Measurements from ENCODE around the gene SLC13A3.

The SLC13A3 gene

DNA sequence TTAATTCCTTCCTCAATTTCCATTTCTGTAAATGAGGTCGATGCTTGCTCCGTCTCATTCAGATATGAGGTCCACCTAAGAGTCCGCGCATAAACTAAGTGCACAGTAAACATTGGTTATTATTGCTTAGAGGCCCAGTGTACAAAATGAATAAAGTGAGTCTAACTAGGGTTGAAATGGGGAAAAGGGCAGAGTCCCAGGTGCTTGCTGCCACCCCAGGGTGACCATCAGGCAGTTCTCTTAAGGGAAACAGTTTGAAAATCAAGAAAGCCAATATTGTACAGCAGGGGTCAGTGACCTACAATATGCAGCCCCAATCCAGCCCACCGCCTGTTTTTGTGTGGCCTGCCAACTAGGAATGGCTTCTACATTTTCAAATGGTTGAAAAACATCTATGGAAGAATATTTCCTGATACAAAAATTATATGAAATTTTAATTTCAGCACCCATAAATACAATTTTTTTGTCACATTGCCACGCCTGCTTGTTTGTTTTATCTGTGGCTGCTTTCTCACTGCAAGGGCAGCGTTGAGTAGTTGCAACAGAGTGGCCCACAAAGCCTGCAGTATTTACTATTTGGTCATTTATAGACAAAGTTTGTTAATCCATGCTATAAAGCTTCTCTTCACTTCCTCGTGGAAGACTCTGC, 43.3 kb downstream of the SLC13A3 start:
- H3K9ac ChIP-seq (ENCODE audit: low read length): no peak overlapping the region

GRCh38 chr20:46607191-46607848, 43.9 kb downstream of the SLC13A3 start:
- no peaks in the 10 kb centered on the region for H4K20me1 ChIP-seq (ENCODE audit: low read depth, low read length)
- no peaks in the 10 kb centered on the region for H3K36me3 ChIP-seq (ENCODE audit: low read length)
- no peak overlapping the region for H3K4me3 ChIP-seq (ENCODE audit: insufficient read depth, low read length, poor library complexity, severe bottlenecking)
- H3K27me3 ChIP-seq (ENCODE audit: low read length): no peaks in the 10 kb centered on the region
- no peak overlapping the region for H2AFZ ChIP-seq (ENCODE audit: low read depth, low read length, severe bottlenecking)
- H3K4me2 ChIP-seq (ENCODE audit: low read depth, low read length, poor library complexity, severe bottlenecking): no peak overlapping the region
- no peaks in the 10 kb centered on the region for H3K9me3 ChIP-seq (ENCODE audit: insufficient read depth, low read length)
- H3F3A ChIP-seq (ENCODE audit: insufficient read depth): no peaks in the 10 kb centered on the region
- no peak overlapping the region for H3K27ac ChIP-seq (ENCODE audit: low read depth, low read length)
- H3K9ac ChIP-seq (ENCODE audit: low read length): no peak overlapping the region
- TF ChIP-seq CTCF (IDR thresholded peaks at IDR 0.05; ENCODE audit: insufficient read depth, low read length, poor library complexity, severe bottlenecking): no peak
- no peak for TF ChIP-seq EZH2phosphoT487 (conservative IDR thresholded peaks at IDR 0.05; ENCODE audit: low read length)
- no peaks in the 10 kb centered on the region for H3K9me2 ChIP-seq (replicated peaks; ENCODE audit: insufficient read depth, low read length)
- H3K79me2 ChIP-seq (ENCODE audit: insufficient read depth, low read length): no peaks in the 10 kb centered on the region

More for the DNA sequence above, 43.3 kb downstream of the SLC13A3 start:
- Histone ChIP-seq H3K79me2 (ENCODE audit: insufficient read depth, low read length) (no peaks in the 10 kb centered on the region), H3F3A (ENCODE audit: insufficient read depth) (no peaks in the 10 kb centered on the region), H4K20me1 (ENCODE audit: low read depth, low read length) (no peaks in the 10 kb centered on the region), H3K27ac (ENCODE audit: low read depth, low read length) (no peak overlapping the region), H3K9me3 (ENCODE audit: insufficient read depth, low read length) (no peaks in the 10 kb centered on the region), H3K9me2 (replicated peaks; ENCODE audit: insufficient read depth, low read length) (no peaks in the 10 kb centered on the region), H3K4me2 (ENCODE audit: low read depth, low read length, poor library complexity, severe bottlenecking) (no peak overlapping the region), H3K27me3 (ENCODE audit: low read length) (no peaks in the 10 kb centered on the region), H2AFZ (ENCODE audit: low read depth, low read length, severe bottlenecking) (no peak overlapping the region), H3K36me3 (ENCODE audit: low read length) (no peaks in the 10 kb centered on the region), H3K4me3 (ENCODE audit: insufficient read depth, low read length, poor library complexity, severe bottlenecking) (no peak overlapping the region)
- TF ChIP-seq EZH2phosphoT487 (conservative IDR thresholded peaks at IDR 0.05; ENCODE audit: low read length) (no peak), CTCF (IDR thresholded peaks at IDR 0.05; ENCODE audit: insufficient read depth, low read length, poor library complexity, severe bottlenecking) (no peak)

DNA sequence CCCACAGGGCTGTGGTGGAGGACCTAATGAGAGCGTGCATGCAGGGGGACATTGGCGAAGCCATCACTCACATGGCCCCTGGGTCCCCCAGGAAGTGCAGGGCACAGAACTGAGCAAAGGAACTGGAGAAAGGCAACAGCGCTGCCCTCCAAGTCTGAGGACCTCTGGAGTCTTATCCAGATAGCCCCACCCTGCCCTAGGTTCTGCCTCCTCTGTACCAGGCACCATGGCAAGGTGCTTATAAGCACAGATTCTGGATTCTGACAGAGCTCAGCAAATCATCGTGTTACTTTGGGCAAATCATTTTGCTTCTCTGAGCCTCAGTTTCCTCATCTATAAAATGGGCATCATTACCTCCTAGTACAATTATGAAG, 44.5 kb downstream of the SLC13A3 start:
- H3K9ac ChIP-seq (ENCODE audit: low read length): no peak overlapping the region
- H3K9me3 ChIP-seq (ENCODE audit: insufficient read depth, low read length): no peaks in the 10 kb centered on the region
- H3K27me3 ChIP-seq (ENCODE audit: low read length): no peaks in the 10 kb centered on the region
- H4K20me1 ChIP-seq (ENCODE audit: low read depth, low read length): no peaks in the 10 kb centered on the region
- H3F3A ChIP-seq (ENCODE audit: insufficient read depth): no peaks in the 10 kb centered on the region
- H3K9me2 ChIP-seq (replicated peaks; ENCODE audit: insufficient read depth, low read length): no peaks in the 10 kb centered on the region
- no peaks in the 10 kb centered on the region for H3K36me3 ChIP-seq (ENCODE audit: low read length)
- TF ChIP-seq EZH2phosphoT487 (conservative IDR thresholded peaks at IDR 0.05; ENCODE audit: low read length): no peak
- TF ChIP-seq CTCF (IDR thresholded peaks at IDR 0.05; ENCODE audit: insufficient read depth, low read length, poor library complexity, severe bottlenecking): no peak
- no peak overlapping the region for H3K4me2 ChIP-seq (ENCODE audit: low read depth, low read length, poor library complexity, severe bottlenecking)
- no peak overlapping the region for H2AFZ ChIP-seq (ENCODE audit: low read depth, low read length, severe bottlenecking)
- H3K4me3 ChIP-seq (ENCODE audit: insufficient read depth, low read length, poor library complexity, severe bottlenecking): no peak overlapping the region
- no peaks in the 10 kb centered on the region for H3K79me2 ChIP-seq (ENCODE audit: insufficient read depth, low read length)
- H3K27ac ChIP-seq (ENCODE audit: low read depth, low read length): no peak overlapping the region
